Esophagus squamous epithelium (tissue), 5 donors: ENCODE measurements around the gene RNF123. TPM values are rescaled to one million over a fixed set of nuclear protein-coding genes. Genes with fewer than 3 reads are reported as not detected.
"Not testable (repeated sequence)": the region's sequence is repeated elsewhere in the genome, so short reads cannot be mapped to it uniquely, and the experiment has no call there.

Experiments used
- DNase-seq: peaks from one replicate; lab custom pipeline; 2025; lab: John Stamatoyannopoulos, UW
- H3K27ac ChIP-seq, 4 donors: fragments of 200-600 bp; sonication (generic); one replicate each; pipeline ENCODE4 v1.5.1; 2016 to 2019; ENCODE audit warnings: mild to moderate bottlenecking in 1 of 4
- H3K27me3 ChIP-seq, 4 donors: fragments of 200-600 bp; sonication (generic); 1 replicate in 3 of 4; 2 replicates in 1 of 4; pipeline versions ENCODE4 v1.5.1 to v1.6.0; 2017 to 2021; ENCODE audit warnings: antibody characterized with exemption in 1 of 4
- H3K36me3 ChIP-seq, 3 donors: fragments of 200-600 bp; sonication (generic); one replicate each; pipeline ENCODE4 v1.5.1; 2016 to 2019
- H3K4me1 ChIP-seq, 3 donors: fragments of 200-600 bp; sonication (generic); one replicate each; pipeline ENCODE4 v1.5.1; 2017 to 2019
- H3K4me3 ChIP-seq, 4 donors: fragments of 200-600 bp; sonication (generic); 1 replicate in 3 of 4; 2 replicates in 1 of 4; pipeline ENCODE4 v1.5.1; 2016 to 2019; ENCODE audit warnings: mild to moderate bottlenecking in 2 of 4, moderate library complexity in 1 of 4
- H3K9me3 ChIP-seq, 3 donors: fragments of 200-600 bp; sonication (generic); one replicate each; pipeline ENCODE4 v1.5.1; 2016 to 2019
- WGBS, 2 donors: methylation state at CpG; one replicate each; pipeline ENCODE4 v1.1.5; 2018; 5-methylcytosine and 5-hydroxymethylcytosine counted together
- intact Hi-C: fragments of 100-400 bp; cut with DNase I; formaldehyde crosslinking; loops from one replicate; pipeline ENCODE4 v1.15.0; 2022
- total RNA-seq, 4 donors: library from RNA; depleted of rRNA; stranded (reverse); fragments of >200 nt; gene quantifications; one replicate each; pipeline ENCODE4 v1.1.0, GENCODE V29; 2016
- donor health status: DM: yes; HTN: yes; CAD: no.

Gene RNF123
- total RNA-seq, 4 donors from 2014 or later, result 14.7 to 21.8 (median 15.8) TPM

DNA sequence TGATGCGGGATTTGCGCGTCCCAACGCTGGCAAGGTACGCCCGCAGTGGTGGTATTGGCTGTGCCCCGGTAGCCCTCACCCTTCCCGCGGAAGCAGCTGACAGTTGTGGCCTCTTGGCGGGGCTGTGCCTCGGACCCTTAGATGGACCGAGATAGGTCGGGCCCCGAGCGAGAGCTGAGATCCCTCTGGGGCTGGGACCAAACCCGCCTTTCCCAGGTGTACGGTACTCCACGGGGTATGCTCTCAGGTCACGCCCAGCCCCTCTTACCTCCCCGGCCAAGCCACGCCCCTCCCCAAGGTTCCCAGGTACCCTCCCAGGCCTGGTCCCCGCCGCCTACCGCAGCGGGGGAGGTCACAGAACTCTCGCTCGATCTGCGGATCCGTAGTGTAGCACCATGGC is 3.0 kb upstream of the RNF123 start:
- H3K27ac ChIP-seq, result peak overlapping the region in 2 of 4 donors; percentile 3 to 13
- DNase-seq, H3K9me3 ChIP-seq, intact Hi-C loops: not testable (repeated sequence)
- peaks cover 24 to 47% (median 25%) of the 10 kb centered on the region in 3 donors for H3K4me1 ChIP-seq
- peak overlapping the region; percentile 19 to 52 (median 44) for H3K4me3 ChIP-seq
- no CpG with 5 or more reads among the region's 29 CpGs for WGBS, 2 donors
- peaks cover 0 to 17% (median 0%) of the 10 kb centered on the region in 4 donors for H3K27me3 ChIP-seq
- H3K36me3 ChIP-seq, result peaks cover 14 to 36% (median 23%) of the 10 kb centered on the region in 3 donors

DNA sequence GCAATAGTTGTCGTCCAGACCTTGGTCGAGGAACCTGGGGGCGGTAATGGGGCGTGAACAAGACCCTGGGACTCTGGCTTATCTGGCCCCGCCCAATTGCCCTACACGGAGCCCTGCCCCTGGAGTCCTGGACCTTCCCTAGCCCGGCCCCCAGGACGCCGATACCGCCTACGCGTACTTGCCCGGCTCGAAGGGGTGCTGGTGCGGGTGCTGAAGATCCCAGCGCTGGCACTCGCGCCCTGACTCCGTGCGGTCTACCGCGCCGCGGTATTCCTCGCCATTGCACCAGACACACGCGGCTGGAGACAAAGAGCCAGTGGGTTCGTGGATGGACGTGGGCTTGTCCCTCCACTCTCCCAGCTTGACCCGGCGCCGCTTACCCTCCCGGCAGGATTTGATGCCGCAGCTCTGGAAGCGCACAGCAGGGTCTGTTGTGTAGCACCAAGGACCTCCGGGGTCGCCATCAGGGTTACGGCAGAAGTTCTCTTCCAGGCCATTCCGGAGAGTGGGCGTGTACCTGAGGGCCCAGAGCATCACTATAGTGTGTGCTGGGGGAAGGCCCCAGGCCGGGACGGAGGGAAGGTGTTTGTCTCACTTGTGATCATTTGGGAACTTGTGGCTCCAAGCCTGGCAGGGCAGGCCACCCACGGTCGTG is 2.5 kb upstream of the RNF123 start:
- 20% methylated on average over 2 of the region's 44 CpGs; no CpG with 5 or more reads in 1 of the 2 donors for WGBS, 2 donors
- DNase-seq, intact Hi-C loops, H3K9me3 ChIP-seq: not testable (repeated sequence)
- Histone ChIP-seq H3K4me1 (peaks cover 27 to 52% (median 29%) of the 10 kb centered on the region in 3 donors), H3K27me3 (peaks cover 0 to 17% (median 0%) of the 10 kb centered on the region in 4 donors), H3K4me3 (peak overlapping the region; percentile 19 to 52 (median 44)), H3K36me3 (peaks cover 10 to 31% (median 17%) of the 10 kb centered on the region in 3 donors), H3K27ac (peak overlapping the region in 2 of 4 donors; percentile 3 to 13)

DNA sequence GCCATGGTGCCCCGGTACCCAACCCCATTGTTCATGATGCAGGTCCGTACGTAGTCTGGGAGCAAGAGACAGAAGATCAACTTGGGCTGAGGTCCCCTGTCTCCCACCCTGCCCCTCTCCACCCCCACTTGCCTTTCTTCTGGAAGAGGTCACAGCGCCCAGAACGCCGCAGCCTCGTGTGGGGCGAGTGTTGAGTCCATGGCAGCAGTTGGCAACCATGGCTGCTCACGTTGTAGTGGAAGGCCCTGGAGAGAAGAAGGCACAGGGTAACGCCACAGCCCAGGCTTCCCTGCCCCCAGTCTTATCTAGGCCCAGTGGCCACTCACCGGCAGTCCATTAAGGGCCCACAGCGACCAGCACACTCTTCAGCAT is 1.9 kb upstream of the RNF123 start:
- H3K4me3 ChIP-seq, H3K9me3 ChIP-seq, DNase-seq, H3K27ac ChIP-seq, intact Hi-C loops: not testable (repeated sequence)
- 100% methylated on average over 3 of the region's 12 CpGs; no CpG with 5 or more reads in 1 of the 2 donors for WGBS, 2 donors
- peaks cover 10 to 26% (median 13%) of the 10 kb centered on the region in 3 donors for H3K36me3 ChIP-seq
- peaks cover 0 to 17% (median 0%) of the 10 kb centered on the region in 4 donors for H3K27me3 ChIP-seq
- H3K4me1 ChIP-seq, result peaks cover 27 to 55% (median 29%) of the 10 kb centered on the region in 3 donors

DNA sequence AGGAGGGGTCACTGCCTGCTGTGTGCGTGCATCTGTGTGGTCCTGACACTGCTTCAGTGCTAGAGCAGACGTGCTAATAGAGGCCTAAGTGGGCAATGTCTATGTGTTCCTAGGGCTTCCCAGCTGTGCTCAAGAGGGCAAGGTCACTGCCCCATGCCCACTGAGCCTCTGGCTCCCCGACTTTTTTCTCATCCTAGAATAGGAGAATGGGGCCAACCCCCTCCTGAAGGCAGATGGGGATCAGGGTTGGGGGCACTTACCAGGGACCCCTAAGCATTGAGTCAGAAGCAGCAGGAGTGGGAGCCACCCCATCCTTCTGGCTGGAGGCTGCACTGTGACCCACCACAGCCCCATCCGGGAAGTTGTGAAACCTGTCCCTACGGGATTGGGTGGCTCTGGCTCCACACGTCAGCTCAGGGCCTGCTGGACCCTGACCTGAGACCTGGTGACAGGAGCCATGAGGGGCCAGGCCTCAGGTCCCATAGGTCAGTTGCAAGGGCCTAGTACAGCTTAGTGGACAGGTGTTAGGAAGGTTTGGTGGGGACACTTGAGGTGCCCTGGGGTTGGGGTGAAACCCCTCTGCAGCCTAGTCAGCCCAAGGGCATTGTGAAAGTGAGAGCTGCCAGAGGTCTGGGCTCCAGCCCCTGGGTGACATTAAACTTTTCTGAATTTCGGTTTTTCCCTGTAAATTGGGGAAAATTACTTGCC is 865 bp upstream of the RNF123 start:
- WGBS, 2 donors, result 40 to 80% methylated on average over 2 to 4 of the region's 7 CpGs
- Histone ChIP-seq H3K4me1 (peaks cover 27 to 55% (median 29%) of the 10 kb centered on the region in 3 donors), H3K4me3 (peak overlapping the region; percentile 93 to 100 (median 96))

GRCh38 chr3:49689908-49690624 is 709 bp downstream of the RNF123 start:
- Histone ChIP-seq H3K27ac (peak overlapping the region; percentile 85 to 89 (median 88)), H3K4me1 (peaks cover 27 to 55% (median 29%) of the 10 kb centered on the region in 3 donors), H3K4me3 (peak overlapping the region; percentile 93 to 100 (median 96)), H3K27me3 (peaks cover 0 to 17% (median 0%) of the 10 kb centered on the region in 4 donors)
- DNase-seq, H3K36me3 ChIP-seq, intact Hi-C loops, H3K9me3 ChIP-seq: not testable (repeated sequence)
- 14 to 15% methylated on average over 9 to 11 of the region's 16 CpGs for WGBS, 2 donors

More for the DNA sequence above, 865 bp upstream of the RNF123 start:
- Histone ChIP-seq H3K36me3 (peaks cover 2 to 15% (median 2%) of the 10 kb centered on the region in 3 donors), H3K27ac (peak overlapping the region; percentile 85 to 89 (median 88)), H3K27me3 (peaks cover 0 to 17% (median 0%) of the 10 kb centered on the region in 4 donors)
- intact Hi-C loops, H3K9me3 ChIP-seq, DNase-seq: not testable (repeated sequence)

- peaks cover 27 to 51% (median 29%) of the 10 kb centered on the region in 3 donors for H3K4me1 ChIP-seq
- peaks cover 0 to 17% (median 0%) of the 10 kb centered on the region in 4 donors for H3K27me3 ChIP-seq
- H3K9me3 ChIP-seq, H3K4me3 ChIP-seq, intact Hi-C loops, H3K36me3 ChIP-seq, DNase-seq, H3K27ac ChIP-seq: not testable (repeated sequence)
- 80 to 90% methylated on average over 1 to 2 of the region's 3 CpGs for WGBS, 2 donors
These were observed 1.5 kb downstream of the RNF123 start for GRCh38 chr3:49690856-49691255.

DNA sequence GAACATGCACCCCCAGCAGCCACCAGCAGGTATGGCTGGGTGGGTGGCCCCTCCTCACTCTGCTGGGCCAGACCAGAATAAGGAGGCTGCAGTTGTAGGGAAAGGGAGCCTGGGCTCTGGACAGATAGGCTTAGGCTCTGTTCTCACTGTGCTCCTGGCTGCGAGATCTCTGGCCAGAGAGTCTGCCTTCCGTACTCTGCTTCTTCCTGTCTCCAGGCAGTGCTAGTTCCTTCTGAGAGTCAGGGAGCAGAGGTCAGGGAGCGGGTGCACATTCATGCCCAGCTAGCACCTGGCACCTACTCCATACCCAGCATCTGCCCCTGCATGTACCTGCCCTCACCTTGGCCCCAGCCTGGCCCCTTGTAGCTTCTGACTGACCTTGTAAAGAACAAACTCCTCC is 2.1 kb downstream of the RNF123 start:
- H3K36me3 ChIP-seq, intact Hi-C loops, H3K27ac ChIP-seq, DNase-seq, H3K4me3 ChIP-seq, H3K9me3 ChIP-seq: not testable (repeated sequence)
- WGBS, 2 donors, result 74 to 83% methylated on average over 3 of the region's 3 CpGs
- H3K27me3 ChIP-seq, result peaks cover 0 to 14% (median 0%) of the 10 kb centered on the region in 4 donors
- H3K4me1 ChIP-seq, result peaks cover 27 to 45% (median 29%) of the 10 kb centered on the region in 3 donors

DNA sequence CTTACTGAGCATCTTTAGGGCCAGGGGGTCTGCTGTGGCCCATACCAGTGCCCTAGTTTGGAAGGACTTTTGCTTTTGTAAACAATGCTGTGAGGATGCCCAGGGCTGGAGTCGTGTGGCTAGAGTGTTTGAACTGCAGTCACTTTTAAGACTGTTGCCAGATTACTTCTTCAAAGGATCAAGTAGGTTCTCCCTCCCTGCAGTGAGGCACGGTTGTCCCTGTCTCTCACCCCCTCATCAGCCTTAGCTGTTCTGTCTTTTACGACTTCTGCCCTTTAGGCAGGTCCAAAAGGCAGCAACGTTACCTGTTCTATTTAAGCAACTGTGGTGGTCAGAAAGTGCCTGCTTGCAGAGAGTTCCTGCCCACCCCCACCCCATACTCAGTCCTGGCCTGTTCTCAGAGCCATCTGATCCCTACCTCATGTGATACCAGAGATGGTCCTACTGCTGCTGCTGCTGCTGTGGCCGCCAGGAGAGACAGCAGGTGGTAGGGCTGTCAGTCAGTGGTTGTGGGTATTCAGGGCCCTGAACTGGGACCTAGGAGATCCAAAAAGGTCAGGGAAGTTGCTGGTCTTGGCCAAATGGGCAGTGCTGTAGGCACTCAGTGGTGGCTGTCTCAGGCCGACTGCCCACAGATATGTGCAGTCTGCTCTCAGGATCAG is 5.2 kb downstream of the RNF123 start:
- H3K27me3 ChIP-seq, H3K9me3 ChIP-seq, intact Hi-C loops, DNase-seq, H3K27ac ChIP-seq, H3K4me3 ChIP-seq: not testable (repeated sequence)
- 67 to 75% methylated on average over 3 of the region's 6 CpGs for WGBS, 2 donors
- peaks cover 16 to 26% (median 16%) of the 10 kb centered on the region in 3 donors for H3K4me1 ChIP-seq
- H3K36me3 ChIP-seq, result peaks cover 0 to 34% (median 0%) of the 10 kb centered on the region in 3 donors

GRCh38 chr3:49695350-49696015 is 6.1 kb downstream of the RNF123 start:
- peaks cover 11 to 17% (median 12%) of the 10 kb centered on the region in 3 donors for H3K4me1 ChIP-seq
- H3K4me3 ChIP-seq, H3K27me3 ChIP-seq, H3K27ac ChIP-seq, intact Hi-C loops, DNase-seq, H3K9me3 ChIP-seq: not testable (repeated sequence)
- WGBS, 2 donors, result no CpG with 5 or more reads among the region's 4 CpGs
- H3K36me3 ChIP-seq, result peaks cover 0 to 43% (median 3%) of the 10 kb centered on the region in 3 donors
